ENCODE results near the gene CD36. TPM values are rescaled to one million over a fixed set of nuclear protein-coding genes. Genes with fewer than 3 reads are reported as not detected.
A peak's percentile ranks its signal among the peaks of the same experiment; 100 is the strongest.
"Not testable (repeated sequence)": the region's sequence is repeated elsewhere in the genome, so short reads cannot be mapped to it uniquely, and the experiment has no call there.

Gene CD36
- polyA plus RNA-seq, 4 donors: 21.7 to 35.3 (median 33.5) TPM

- DNase-seq (ENCODE audit: low read depth in 4 of 4, low spot score in 3 of 4): no peak
Observed at GRCh38 chr7:80649011-80649410, 10.6 kb downstream of the CD36 start.

GRCh38 chr7:80650030-80650429, 11.6 kb downstream of the CD36 start:
- DNase-seq (ENCODE audit: low read depth in 4 of 4, low spot score in 3 of 4): no peak

- DNase-seq (ENCODE audit: low read depth in 4 of 4, low spot score in 3 of 4): no peak
Observed at GRCh38 chr7:80651471-80651870, 13.0 kb downstream of the CD36 start.

- DNase-seq (ENCODE audit: low read depth in 4 of 4, low spot score in 3 of 4): no peak
Observed at GRCh38 chr7:80653244-80653643, 14.8 kb downstream of the CD36 start.

- no peak for DNase-seq (ENCODE audit: low read depth in 4 of 4, low spot score in 3 of 4)
Observed at GRCh38 chr7:80654887-80655340, 16.5 kb downstream of the CD36 start.

- DNase-seq (ENCODE audit: low read depth in 4 of 4, low spot score in 3 of 4): no peak
Observed at GRCh38 chr7:80656029-80656428, 17.6 kb downstream of the CD36 start.

- DNase-seq (ENCODE audit: low read depth in 4 of 4, low spot score in 3 of 4): peak in 1 of 4 donors; percentile 23
Observed at GRCh38 chr7:80659120-80660055, 20.9 kb downstream of the CD36 start.

- DNase-seq (ENCODE audit: low read depth in 4 of 4, low spot score in 3 of 4): no peak
Observed at GRCh38 chr7:80660939-80661338, 22.5 kb downstream of the CD36 start.

- no peak for DNase-seq (ENCODE audit: low read depth in 4 of 4, low spot score in 3 of 4)
Observed at GRCh38 chr7:80661729-80662128, 23.3 kb downstream of the CD36 start.

GRCh38 chr7:80662252-80662651, 23.8 kb downstream of the CD36 start:
- no peak for DNase-seq (ENCODE audit: low read depth in 4 of 4, low spot score in 3 of 4)

GRCh38 chr7:80665526-80665925, 27.1 kb downstream of the CD36 start:
- no peak for DNase-seq (ENCODE audit: low read depth in 4 of 4, low spot score in 3 of 4)

GRCh38 chr7:80666376-80666775, 27.9 kb downstream of the CD36 start:
- no peak for DNase-seq (ENCODE audit: low read depth in 4 of 4, low spot score in 3 of 4)

- DNase-seq (ENCODE audit: low read depth in 4 of 4, low spot score in 3 of 4): not testable (repeated sequence)
Observed at GRCh38 chr7:80669367-80669766, 30.9 kb downstream of the CD36 start.

GRCh38 chr7:80671744-80672143, 33.3 kb downstream of the CD36 start:
- no peak for DNase-seq (ENCODE audit: low read depth in 4 of 4, low spot score in 3 of 4)

- no peak for DNase-seq (ENCODE audit: low read depth in 4 of 4, low spot score in 3 of 4)
Observed at GRCh38 chr7:80675090-80675489, 36.6 kb downstream of the CD36 start.

- DNase-seq (ENCODE audit: low read depth in 4 of 4, low spot score in 3 of 4): no peak
Observed at GRCh38 chr7:80676404-80676803, 38.0 kb downstream of the CD36 start.

- no peak for DNase-seq (ENCODE audit: low read depth in 4 of 4, low spot score in 3 of 4)
Observed at GRCh38 chr7:80677629-80678028, 39.2 kb downstream of the CD36 start.

- DNase-seq (ENCODE audit: low read depth in 4 of 4, low spot score in 3 of 4): no peak
Observed at GRCh38 chr7:80678707-80679106, 40.3 kb downstream of the CD36 start.

- no peak for DNase-seq (ENCODE audit: low read depth in 4 of 4, low spot score in 3 of 4)
Observed at GRCh38 chr7:80679921-80680907, 41.8 kb downstream of the CD36 start.

GRCh38 chr7:80681272-80681885, 42.9 kb downstream of the CD36 start:
- DNase-seq (ENCODE audit: low read depth in 4 of 4, low spot score in 3 of 4): no peak

- no peak for DNase-seq (ENCODE audit: low read depth in 4 of 4, low spot score in 3 of 4)
Observed at GRCh38 chr7:80682744-80683143, 44.3 kb downstream of the CD36 start.

Measured in right renal pelvis (tissue), 4 donors.